Body of pancreas (tissue), 4 donors: ENCODE results near the gene PRKCB. TPM values are rescaled to one million over a fixed set of nuclear protein-coding genes. Genes with fewer than 3 reads are reported as not detected.

ENCODE experiments used
- ATAC-seq: fragments of 150-250 bp; one replicate; pipeline ENCODE4 v1.9.1; 2016
- DNase-seq, 4 donors: peaks; one replicate each; pipeline ENCODE4 v3.0.0-alpha.2; 2019
- H3K27ac ChIP-seq, 4 donors: fragments of 200-600 bp; sonication (generic); 1 replicate in 3 of 4; 2 replicates in 1 of 4; pipeline versions ENCODE4 v1.5.1 to v1.6.1; 2016 to 2019; ENCODE audit warnings: mild to moderate bottlenecking in 1 of 4, mixed read lengths in 1 of 4, moderate library complexity in 1 of 4
- H3K27me3 ChIP-seq, 2 donors: fragments of 200-600 bp; sonication (generic); one replicate each; pipeline ENCODE4 v1.6.0; 2016; ENCODE audit warnings: mild to moderate bottlenecking in 1 of 2
- H3K36me3 ChIP-seq, 2 donors: fragments of 200-600 bp; sonication (generic); replicated peaks in 1 of 2; 2 replicates each; pipeline ENCODE4 v1.5.1; 2016; ENCODE audit warnings: low read depth in 2 of 2; ENCODE audit not compliant: insufficient read depth in 1 of 2
- H3K4me1 ChIP-seq: fragments of 200-600 bp; sonication (generic); one replicate; pipeline ENCODE4 v1.6.0; 2016
- H3K4me3 ChIP-seq, 2 donors: fragments of 200-600 bp; sonication (generic); 1 replicate in 1 of 2; 2 replicates in 1 of 2; pipeline ENCODE4 v1.5.1; 2016 to 2019
- H3K9me3 ChIP-seq, 3 donors: fragments of 200-600 bp; sonication (generic); 1 replicate in 2 of 3; 2 replicates in 1 of 3; pipeline ENCODE4 v1.5.1; 2016
- CTCF ChIP-seq, 7 experiments: fragments of 450-650 bp in 4 of 7; fragments of 200-600 bp in 3 of 7; sonication (generic) in 3 of 7; IDR thresholded peaks; one replicate each; pipeline ENCODE4 v1.5.1; 2016 to 2019; ENCODE audit warnings: antibody characterized with exemption in 7 of 7
- POLR2A ChIP-seq, 3 donors: fragments of 450-650 bp; IDR thresholded peaks; one replicate each; pipeline ENCODE4 v1.6.1; 2016; ENCODE audit warnings: antibody characterized with exemption in 3 of 3, mild to moderate bottlenecking in 2 of 3
- WGBS, 2 donors: methylation state at CpG; one replicate each; pipeline ENCODE4 v1.1.5; 2017; 5-methylcytosine and 5-hydroxymethylcytosine counted together
- intact Hi-C: fragments of 100-400 bp; cut with DNase I; formaldehyde crosslinking; loops from one replicate; pipeline ENCODE4 v1.15.1; 2023
- total RNA-seq, 2 donors: library from RNA; depleted of rRNA; stranded (reverse); fragments of >200 nt; gene quantifications; one replicate each; pipeline ENCODE4 v1.1.0, GENCODE V29; 2016

The PRKCB gene
- total RNA-seq, 2 donors from 2014 or later, result 0.33 to 10.6 TPM

DNA sequence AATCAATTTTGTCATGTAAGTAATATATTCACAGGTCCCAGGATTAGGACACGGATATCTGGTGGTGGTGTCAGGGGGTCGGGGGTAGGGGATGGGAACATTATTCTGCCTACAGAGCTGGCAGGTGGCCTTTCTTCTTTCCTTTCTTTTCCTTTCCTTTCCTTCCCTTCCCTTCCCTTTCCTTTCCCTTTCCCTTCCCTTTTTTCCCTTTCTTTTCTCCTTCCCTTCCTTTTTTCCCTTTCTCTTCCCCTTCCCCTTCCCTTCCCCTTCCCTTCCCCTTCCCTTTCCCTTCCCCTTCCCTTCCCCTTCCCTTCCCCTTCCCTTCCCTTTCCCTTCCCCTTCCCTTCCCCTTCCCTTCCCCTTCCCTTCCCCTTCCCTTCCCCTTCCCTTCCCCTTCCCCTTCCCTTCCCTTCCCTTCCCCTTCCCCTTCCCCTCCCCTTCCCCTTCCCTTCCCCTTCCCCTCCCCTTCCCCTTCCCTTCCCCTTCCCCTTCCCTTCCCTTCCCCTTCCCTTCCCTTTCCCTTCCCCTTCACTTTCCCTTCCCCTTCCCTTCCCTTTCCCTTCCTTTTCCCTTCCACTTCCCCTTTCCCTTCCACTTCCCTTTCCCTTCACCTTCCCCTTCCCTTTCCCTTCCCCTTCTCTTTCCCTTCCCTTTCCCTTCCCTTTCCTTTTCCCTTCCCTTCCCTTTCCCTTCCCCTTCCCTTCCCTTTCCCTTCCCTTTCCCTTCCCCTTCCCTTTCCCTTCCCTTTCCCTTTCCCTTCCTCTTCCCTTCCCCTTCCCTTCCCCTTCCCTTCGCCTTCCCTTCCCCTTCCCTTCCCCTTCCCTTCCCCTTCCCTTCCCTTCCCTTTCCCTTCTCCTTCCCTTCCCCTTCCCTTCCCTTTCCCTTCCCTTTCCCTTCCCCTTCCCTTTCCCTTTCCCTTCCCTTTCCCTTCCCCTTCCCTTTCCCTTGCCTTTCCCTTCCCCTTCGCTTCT lies 145.9 kb downstream of the PRKCB start:
- ATAC-seq (no peak), DNase-seq (no peak)
- intact Hi-C loops, result no loop called here
- Histone ChIP-seq H3K27me3 (no peaks in the 10 kb centered on the region), H3K9me3 (no peaks in the 10 kb centered on the region), H3K27ac (no peak overlapping the region), H3K4me3 (no peak overlapping the region), H3K4me1 (no peaks in the 10 kb centered on the region), H3K36me3 (no peaks in the 10 kb centered on the region)
- 56 to 67% methylated on average over 3 to 4 of the region's 4 CpGs for whole genome bisulfite sequencing, 2 donors
- TF ChIP-seq POLR2A (IDR thresholded peaks at IDR 0.05), result no peak
- TF ChIP-seq CTCF (IDR thresholded peaks at IDR 0.05), result no peak

DNA sequence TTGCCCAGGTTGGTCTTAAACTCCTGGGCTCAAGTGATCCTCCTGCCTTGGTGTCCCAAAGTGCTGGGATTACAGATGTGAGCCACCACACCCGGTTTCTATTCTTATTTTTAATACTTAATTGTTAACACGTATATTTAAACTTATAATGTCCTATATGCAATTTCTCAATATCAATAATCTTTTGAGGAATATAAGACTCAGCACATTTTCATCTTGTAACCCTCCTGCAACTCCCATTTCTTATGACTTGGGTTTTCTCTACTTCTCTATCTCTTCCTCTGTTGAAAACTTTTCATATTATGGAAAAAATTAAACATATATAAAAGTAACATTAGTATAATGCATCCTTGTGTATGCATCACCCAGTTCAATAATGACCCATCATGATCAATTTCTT lies 150.7 kb downstream of the PRKCB start:
- H3K27ac ChIP-seq, result no peak overlapping the region
- intact Hi-C loops, result no loop called here
- H3K36me3 ChIP-seq, result no peaks in the 10 kb centered on the region
- H3K4me1 ChIP-seq, result no peaks in the 10 kb centered on the region
- ATAC-seq (no peak), DNase-seq (no peak)
- 37 to 47% methylated on average over 2 of the region's 2 CpGs for WGBS, 2 donors
- H3K27me3 ChIP-seq, result no peaks in the 10 kb centered on the region
- H3K4me3 ChIP-seq, result no peak overlapping the region
- no peaks in the 10 kb centered on the region for H3K9me3 ChIP-seq
- TF ChIP-seq CTCF (IDR thresholded peaks at IDR 0.05), result no peak
- no peak for TF ChIP-seq POLR2A (IDR thresholded peaks at IDR 0.05)

- 61 to 72% methylated on average over 2 of the region's 2 CpGs for WGBS, 2 donors
- no peak for ATAC-seq
- H3K4me3 ChIP-seq, result no peak overlapping the region
- intact Hi-C loops, result no loop called here
- no peaks in the 10 kb centered on the region for H3K9me3 ChIP-seq
- H3K27me3 ChIP-seq, result no peaks in the 10 kb centered on the region
- no peak for DNase-seq
- H3K36me3 ChIP-seq, result no peaks in the 10 kb centered on the region
- TF ChIP-seq POLR2A (IDR thresholded peaks at IDR 0.05) (no peak), CTCF (IDR thresholded peaks at IDR 0.05) (no peak)
- H3K4me1 ChIP-seq, result no peaks in the 10 kb centered on the region
- H3K27ac ChIP-seq, result no peak overlapping the region
Observed at GRCh38 chr16:23987443-23987842, 151.7 kb downstream of the PRKCB start.

GRCh38 chr16:23990507-23990906 lies 154.7 kb downstream of the PRKCB start:
- intact Hi-C loops, result no loop called here
- WGBS, 2 donors, result 69 to 80% methylated on average over 3 of the region's 3 CpGs
- Histone ChIP-seq H3K27ac (no peak overlapping the region), H3K4me3 (no peak overlapping the region), H3K9me3 (no peaks in the 10 kb centered on the region), H3K36me3 (no peaks in the 10 kb centered on the region), H3K27me3 (no peaks in the 10 kb centered on the region), H3K4me1 (no peaks in the 10 kb centered on the region)
- DNase-seq (no peak), ATAC-seq (no peak)
- TF ChIP-seq POLR2A (IDR thresholded peaks at IDR 0.05) (no peak), CTCF (IDR thresholded peaks at IDR 0.05) (no peak)

GRCh38 chr16:23991066-23991465 lies 155.3 kb downstream of the PRKCB start:
- DNase-seq (no peak), ATAC-seq (no peak)
- intact Hi-C loops, result no loop called here
- Histone ChIP-seq H3K27me3 (no peaks in the 10 kb centered on the region), H3K9me3 (no peaks in the 10 kb centered on the region), H3K4me1 (no peaks in the 10 kb centered on the region), H3K27ac (no peak overlapping the region), H3K36me3 (no peaks in the 10 kb centered on the region), H3K4me3 (no peak overlapping the region)
- TF ChIP-seq CTCF (IDR thresholded peaks at IDR 0.05) (no peak), POLR2A (IDR thresholded peaks at IDR 0.05) (no peak)
